GM10266 (cell line): ENCODE data around the gene GLT8D1.

Source experiments
- DNase-seq: peaks from one replicate; pipeline ENCODE4 v3.0.0; 2012; ENCODE audit errors: extremely low spot score
- CTCF ChIP-seq: IDR thresholded peaks from 2 replicates; pipeline ENCODE4 v1.5.1; 2012; ENCODE audit warnings: mild to moderate bottlenecking, low read depth; ENCODE audit not compliant: control insufficient read depth, insufficient read depth; ENCODE audit errors: missing control alignments

GLT8D1 gene, protein sequence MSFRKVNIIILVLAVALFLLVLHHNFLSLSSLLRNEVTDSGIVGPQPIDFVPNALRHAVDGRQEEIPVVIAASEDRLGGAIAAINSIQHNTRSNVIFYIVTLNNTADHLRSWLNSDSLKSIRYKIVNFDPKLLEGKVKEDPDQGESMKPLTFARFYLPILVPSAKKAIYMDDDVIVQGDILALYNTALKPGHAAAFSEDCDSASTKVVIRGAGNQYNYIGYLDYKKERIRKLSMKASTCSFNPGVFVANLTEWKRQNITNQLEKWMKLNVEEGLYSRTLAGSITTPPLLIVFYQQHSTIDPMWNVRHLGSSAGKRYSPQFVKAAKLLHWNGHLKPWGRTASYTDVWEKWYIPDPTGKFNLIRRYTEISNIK

DNA sequence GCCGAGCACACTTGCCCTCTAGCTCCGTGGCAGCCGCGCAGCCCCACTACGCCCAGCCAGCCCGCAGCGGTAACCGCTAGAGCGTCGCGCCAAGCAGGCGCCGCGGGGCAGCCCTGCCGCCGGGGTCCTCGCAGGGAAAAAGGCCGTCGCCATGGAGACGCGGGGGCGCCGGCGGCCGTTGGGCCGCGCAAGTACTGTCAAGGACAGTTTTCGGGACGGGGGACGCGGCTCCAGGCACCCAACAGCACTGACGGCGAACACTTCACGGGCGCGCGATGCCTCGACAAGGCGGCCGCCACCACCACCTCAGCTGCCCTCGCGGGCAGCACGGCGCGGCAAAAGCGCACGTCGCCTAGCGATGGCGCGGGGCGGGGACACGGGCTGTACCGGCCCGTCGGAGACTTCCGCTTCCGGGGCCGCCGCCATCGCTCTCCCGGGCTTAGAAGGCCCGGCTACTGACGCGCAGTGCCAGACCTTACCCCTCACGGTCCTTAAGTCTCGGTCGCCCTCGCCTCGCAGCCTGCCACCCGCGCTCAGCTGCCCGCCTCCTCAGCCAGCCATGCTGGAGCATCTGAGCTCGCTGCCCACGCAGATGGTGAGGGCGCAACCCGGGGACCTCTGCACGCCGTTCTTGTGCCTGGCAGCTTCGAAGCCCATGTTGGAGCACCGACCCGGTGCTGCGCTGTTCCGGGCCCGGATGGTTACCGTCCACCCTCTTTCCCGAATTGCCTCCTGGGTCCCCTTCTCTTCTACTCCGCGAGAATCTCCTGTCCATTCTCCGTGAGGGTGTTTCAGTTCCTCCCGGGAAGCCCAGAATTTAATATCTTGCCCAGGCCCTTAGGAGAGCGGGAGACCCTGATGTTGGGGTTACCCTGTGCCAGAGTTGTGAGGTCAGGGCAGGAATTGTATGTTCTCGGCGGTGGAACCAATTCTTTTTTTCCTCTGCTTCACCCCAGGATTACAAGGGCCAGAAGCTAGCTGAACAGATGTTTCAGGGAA, at the start of gene GLT8D1, which contains the start of gene SPCS1:
GLT8D1 (minus strand) TSS at position 104 of the 999 bp plus-strand sequence. CDS start 5,331 bp downstream, outside the sequence.
SPCS1 (plus strand) TSS at position 419 of the 999 bp plus-strand sequence; CDS start at position 560, 141 bp downstream.
- DNase-seq, result peak; percentile 91
- TF ChIP-seq CTCF, result no peak

DNA sequence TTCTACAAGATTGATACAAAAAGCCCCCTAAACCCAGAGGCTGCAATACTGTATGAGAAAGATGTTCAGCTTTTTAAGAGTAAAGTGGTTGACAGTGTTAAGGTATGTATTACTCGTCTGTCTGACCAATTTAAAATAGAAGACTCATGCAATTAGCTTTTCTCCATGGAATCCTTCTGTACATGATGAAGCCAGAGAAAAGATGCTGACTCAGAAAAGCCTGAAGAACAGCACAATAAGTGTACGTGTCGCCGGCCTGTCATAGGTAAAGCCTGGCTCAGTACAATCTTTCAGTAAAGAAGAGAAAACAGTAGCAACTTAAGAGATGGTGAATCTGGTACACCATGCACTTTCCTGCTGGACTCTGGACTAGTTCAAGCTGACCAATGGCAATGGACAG, 48.8 kb upstream of the GLT8D1 start:
- DNase-seq, result no peak
- TF ChIP-seq CTCF, result no peak

GRCh38 chr3:52752045-52752660, 46.6 kb upstream of the GLT8D1 start:
- DNase-seq, result no peak
- no peak for TF ChIP-seq CTCF

DNA sequence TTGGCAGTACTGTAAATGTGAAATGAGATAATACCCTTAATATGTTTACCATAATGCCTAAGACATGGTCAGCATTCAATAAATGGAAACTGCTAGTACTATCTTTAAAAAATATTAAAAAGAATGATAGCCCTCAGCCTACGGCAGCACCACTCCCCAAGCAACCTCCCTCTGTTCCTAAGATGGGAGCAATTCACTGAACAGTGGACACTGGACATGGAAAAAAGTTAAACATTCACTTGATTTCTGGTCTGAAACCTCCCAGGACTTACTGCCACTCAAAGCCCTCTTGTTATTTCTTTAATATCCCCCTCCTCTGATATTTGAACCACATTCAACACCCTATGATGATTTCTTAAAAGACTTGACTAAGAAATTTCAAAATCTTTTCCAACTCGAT, 38.1 kb upstream of the GLT8D1 start:
- TF ChIP-seq CTCF, result no peak
- no peak for DNase-seq

DNA sequence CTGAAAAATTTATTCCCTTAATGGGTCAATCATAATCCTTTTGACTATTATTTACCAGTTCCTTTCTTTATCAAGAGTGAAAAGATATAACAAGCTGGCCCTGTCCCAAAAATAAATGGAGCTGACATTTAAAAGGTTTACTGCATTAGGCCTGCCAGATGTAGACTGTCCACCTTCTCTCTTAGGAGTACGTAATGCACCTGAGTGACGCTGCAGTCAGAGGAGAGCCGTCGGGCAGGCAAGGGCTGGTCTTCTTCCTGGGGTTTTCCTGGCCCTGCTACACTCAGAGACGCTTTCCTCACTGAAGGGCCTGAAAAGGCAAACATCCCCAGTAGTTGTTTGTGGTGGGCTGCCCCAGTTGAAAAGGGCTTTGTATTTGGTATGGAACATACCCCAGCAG, 37.6 kb upstream of the GLT8D1 start:
- no peak for TF ChIP-seq CTCF
- no peak for DNase-seq

- DNase-seq, result peak; percentile 42
Observed at GRCh38 chr3:52742418-52743041, 36.9 kb upstream of the GLT8D1 start.

More at GRCh38 chr3:52742418-52743041, 36.9 kb upstream of the GLT8D1 start:
- TF ChIP-seq CTCF, result peak; percentile 63
